GM12878 (cell line): ENCODE results near the gene DIMT1. TPM values are rescaled to one million over a fixed set of nuclear protein-coding genes. Genes with fewer than 3 reads are reported as not detected.

Experiments
- ATAC-seq: fragments of 200-7000 bp; cut with Tn5 transposase; 3 replicates; pipeline ENCODE4 v1.9.1; 2020; ENCODE audit warnings: mild to moderate bottlenecking, moderate library complexity
- BruUV-seq: library from RNA; stranded (reverse); fragments of 400-500 nt; replicated peaks from 2 replicates; lab custom pipeline; 2021; lab: Mats Ljungman, UMichigan
- CTCF ChIA-PET: fragments of 300-600 bp; sonication (Branson Sonifier 250); formaldehyde crosslinking; extraction: SDS; loops from one replicate; lab custom pipeline; 2021; ENCODE audit warnings: inconsistent platforms; lab: Yijun Ruan, JAX
- POLR2A ChIA-PET: fragments of 350-600 bp; formaldehyde crosslinking; extraction: SDS; loops from one replicate; lab custom pipeline; 2021; ENCODE audit warnings: inconsistent platforms; lab: Charles Lee
- RAD21 ChIA-PET: fragments of 300-600 bp; sonication (Branson Sonifier 250); formaldehyde crosslinking; loops from one replicate; lab custom pipeline; 2023; ENCODE audit warnings: antibody characterized with exemption; ENCODE audit not compliant: unreplicated experiment; lab: Charles Lee
- SMC1A ChIA-PET: fragments of 300-600 bp; sonication (Branson Sonifier 250); formaldehyde crosslinking; loops from one replicate; lab custom pipeline; 2023; ENCODE audit not compliant: unreplicated experiment, uncharacterized antibody; lab: Charles Lee
- DNase-seq: peaks from one replicate; pipeline ENCODE4 v3.0.0-alpha.2; 2011; ENCODE audit warnings: low read depth, low spot score
- FAIRE-seq: peaks from 3 replicates; lab custom pipeline; 2011; peaks lifted over from hg19 to GRCh38; lab: Jason Lieb, UNC
- H2AFZ ChIP-seq: 2 replicates; pipeline ENCODE4 v1.6.0; 2011; ENCODE audit warnings: low read depth, low read length, control low read depth; ENCODE audit not compliant: control insufficient read depth
- H3K27ac ChIP-seq: 2 replicates; pipeline ENCODE4 v1.5.1; 2011; ENCODE audit warnings: control low read depth; ENCODE audit not compliant: control insufficient read depth, insufficient read depth
- H3K27me3 ChIP-seq, 2 experiments: replicated peaks in 1 of 2; 2 replicates each; pipeline versions ENCODE4 v1.6.0 to v1.6.1; 2011; ENCODE audit warnings: low read length in 1 of 2; ENCODE audit not compliant: control insufficient read depth in 2 of 2, insufficient read depth in 2 of 2
- H3K36me3 ChIP-seq, 2 experiments: 2 replicates each; pipeline ENCODE4 v1.5.1; 2011; ENCODE audit warnings: low read length in 1 of 2; ENCODE audit not compliant: control insufficient read depth in 2 of 2, insufficient read depth in 2 of 2
- H3K4me1 ChIP-seq: 2 replicates; pipeline ENCODE4 v1.6.1; 2011; ENCODE audit warnings: mild to moderate bottlenecking, low read length, moderate library complexity, mixed read lengths; ENCODE audit not compliant: control insufficient read depth, insufficient read depth
- H3K4me2 ChIP-seq: 2 replicates; pipeline ENCODE4 v1.6.0; 2011; ENCODE audit warnings: control low read depth; ENCODE audit not compliant: control insufficient read depth, insufficient read depth
- H3K4me3 ChIP-seq: fragments of 200-600 bp; sonication (generic); 2 replicates; pipeline ENCODE4 v1.5.1; 2016
- H3K79me2 ChIP-seq: 2 replicates; pipeline ENCODE4 v1.6.0; 2011; ENCODE audit warnings: low read length; ENCODE audit not compliant: control insufficient read depth, insufficient read depth
- H3K9ac ChIP-seq: 2 replicates; pipeline ENCODE4 v1.8.0; 2011; ENCODE audit warnings: low read length, control low read depth, mixed read lengths; ENCODE audit not compliant: control insufficient read depth, insufficient read depth
- H3K9me3 ChIP-seq: replicated peaks from 3 replicates; pipeline ENCODE4 v1.5.1; 2011; ENCODE audit warnings: mild to moderate bottlenecking, low read length; ENCODE audit not compliant: control insufficient read depth, insufficient read depth
- H4K20me1 ChIP-seq: 2 replicates; pipeline ENCODE4 v1.6.0; 2011; ENCODE audit not compliant: control insufficient read depth, insufficient read depth
- E2F8 ChIP-seq: fragments of 450-650 bp; IDR thresholded peaks from 2 replicates; pipeline ENCODE4 v1.6.1; 2018; ENCODE audit warnings: mild to moderate bottlenecking, low read depth, moderate library complexity; ENCODE audit not compliant: partially characterized antibody
- EGR1 ChIP-seq, 2 experiments: IDR thresholded peaks; 1 replicate in 1 of 2; 2 replicates in 1 of 2; pipeline ENCODE4 v1.6.1; 2011 to 2012; ENCODE audit warnings: low read depth in 2 of 2, low read length in 2 of 2, borderline replicate concordance in 1 of 2, mild to moderate bottlenecking in 1 of 2, moderate library complexity in 1 of 2
- HDGF ChIP-seq: fragments of 450-650 bp; IDR thresholded peaks from 2 replicates; pipeline ENCODE4 v1.6.1; 2016; ENCODE audit warnings: antibody characterized with exemption
- RB1 ChIP-seq: fragments of 450-650 bp; formaldehyde crosslinking; IDR thresholded peaks from 2 replicates; pipeline ENCODE4 v1.6.1; 2017; ENCODE audit warnings: mild to moderate bottlenecking, borderline replicate concordance
- RUNX3 ChIP-seq: IDR thresholded peaks from 2 replicates; pipeline ENCODE4 v1.6.1; 2012; ENCODE audit warnings: low read length, inconsistent platforms
- ZNF24 ChIP-seq: fragments of 450-650 bp; IDR thresholded peaks from 2 replicates; pipeline ENCODE4 v1.6.1; 2017; ENCODE audit warnings: antibody characterized with exemption, mild to moderate bottlenecking
- ZSCAN29 ChIP-seq: fragments of 450-650 bp; IDR thresholded peaks from 2 replicates; pipeline ENCODE4 v1.6.1; 2017; ENCODE audit warnings: mild to moderate bottlenecking, moderate library complexity
- WGBS: methylation state at CpG from one replicate; pipeline ENCODE4 v1.1.6; 2016; ENCODE audit warnings: low lambda C conversion rate; ENCODE audit not compliant: insufficient replicate concordance, insufficient coverage; ENCODE audit errors: missing lambda C conversion rate; 5-methylcytosine and 5-hydroxymethylcytosine counted together
- in situ Hi-C: fragments of 300-500 bp; cut with MboI; formaldehyde crosslinking; loops from 9 replicates; pipeline ENCODE4 v1.14.3; 2018; ENCODE audit warnings: mixed read lengths
- intact Hi-C: fragments of 100-400 bp; cut with micrococcal nuclease; formaldehyde crosslinking; loops from one replicate; pipeline ENCODE4 v1.14.2; 2022; ENCODE audit not compliant: unreplicated experiment
- polyA plus RNA-seq, 11 experiments: library from polyadenylated mRNA; depleted of rRNA in 4 of 11; unstranded in 6 of 11; stranded (reverse) in 5 of 11; fragments of >200 nt; fragmentation: Nextera tagmentation in 4 of 11; fragmentation: Illumina TruSeq in 1 of 11; extraction: Ambion mirVana in 4 of 11; extraction: Trizol in 1 of 11; gene quantifications; 1 replicate in 1 of 11; 2 replicates in 10 of 11; pipeline versions ENCODE4 v1.2.1 to v1.2.3, GENCODE V29; 2011 to 2016; ENCODE audit warnings: inconsistent platforms in 2 of 11, missing spikeins in 2 of 11, low read depth in 1 of 11
- total RNA-seq, 4 experiments: library from RNA; depleted of rRNA in 3 of 4; stranded (reverse); fragments of >200 nt in 3 of 4; fragmentation: Illumina TruSeq in 1 of 4; extraction: Trizol in 1 of 4; gene quantifications; 2 replicates each; pipeline versions ENCODE4 v1.2.1 to v1.2.3, GENCODE V29; 2013 to 2021
- TF ChIP-seq, protein P1 (sequence below): fragments of 450-650 bp; IDR thresholded peaks from 2 replicates; pipeline ENCODE4 v1.6.1; 2017; ENCODE audit warnings: mild to moderate bottlenecking, moderate library complexity

Gene DIMT1
- total and polyA plus RNA-seq, 10 of the 15 experiments (the other 5 are each of a cell fraction or from before 2014, with no cell fraction given), result 19.0 to 66.2 (median 31.6) TPM

DNA sequence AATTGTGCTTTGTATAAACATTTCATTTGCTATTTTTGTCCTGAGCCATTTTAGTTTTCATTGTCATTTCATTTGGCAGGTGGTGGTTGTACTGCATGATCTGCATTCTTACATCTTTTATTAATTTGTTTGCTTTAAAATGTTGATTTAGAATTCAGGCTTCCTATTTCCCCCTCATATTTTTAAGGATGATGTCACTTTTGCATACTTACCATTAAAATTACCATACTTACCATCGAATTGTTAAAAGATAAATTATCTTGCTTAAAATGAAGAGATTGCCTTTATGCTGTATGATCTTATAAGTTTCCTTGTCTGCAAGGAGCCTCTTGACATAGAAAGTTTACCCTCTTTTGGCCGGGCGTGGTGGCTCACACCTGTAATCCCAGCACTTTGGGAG is 31.1 kb downstream of the DIMT1 start:
- in situ Hi-C loops, result no loop called here
- Histone ChIP-seq H3K9ac (no peak overlapping the region), H3K9me3 (no peaks in the 10 kb centered on the region), H3K4me3 (no peak overlapping the region), H3K27ac (no peak overlapping the region)
- no peak for ATAC-seq
- DNase-seq, result no peak
- FAIRE-seq, result no peak
- no TSS peak for BruUV-seq
- TF ChIP-seq E2F8 (no peak), ZNF24 (no peak), HDGF (no peak), ZSCAN29 (no peak), RB1 (no peak), RUNX3 (no peak), EGR1 (IDR thresholded peaks at IDR 0.05; ENCODE audit: borderline replicate concordance in 1 of 2, low read depth in 2 of 2, low read length in 2 of 2) (no peak)
- TF ChIP-seq, protein P1, sequence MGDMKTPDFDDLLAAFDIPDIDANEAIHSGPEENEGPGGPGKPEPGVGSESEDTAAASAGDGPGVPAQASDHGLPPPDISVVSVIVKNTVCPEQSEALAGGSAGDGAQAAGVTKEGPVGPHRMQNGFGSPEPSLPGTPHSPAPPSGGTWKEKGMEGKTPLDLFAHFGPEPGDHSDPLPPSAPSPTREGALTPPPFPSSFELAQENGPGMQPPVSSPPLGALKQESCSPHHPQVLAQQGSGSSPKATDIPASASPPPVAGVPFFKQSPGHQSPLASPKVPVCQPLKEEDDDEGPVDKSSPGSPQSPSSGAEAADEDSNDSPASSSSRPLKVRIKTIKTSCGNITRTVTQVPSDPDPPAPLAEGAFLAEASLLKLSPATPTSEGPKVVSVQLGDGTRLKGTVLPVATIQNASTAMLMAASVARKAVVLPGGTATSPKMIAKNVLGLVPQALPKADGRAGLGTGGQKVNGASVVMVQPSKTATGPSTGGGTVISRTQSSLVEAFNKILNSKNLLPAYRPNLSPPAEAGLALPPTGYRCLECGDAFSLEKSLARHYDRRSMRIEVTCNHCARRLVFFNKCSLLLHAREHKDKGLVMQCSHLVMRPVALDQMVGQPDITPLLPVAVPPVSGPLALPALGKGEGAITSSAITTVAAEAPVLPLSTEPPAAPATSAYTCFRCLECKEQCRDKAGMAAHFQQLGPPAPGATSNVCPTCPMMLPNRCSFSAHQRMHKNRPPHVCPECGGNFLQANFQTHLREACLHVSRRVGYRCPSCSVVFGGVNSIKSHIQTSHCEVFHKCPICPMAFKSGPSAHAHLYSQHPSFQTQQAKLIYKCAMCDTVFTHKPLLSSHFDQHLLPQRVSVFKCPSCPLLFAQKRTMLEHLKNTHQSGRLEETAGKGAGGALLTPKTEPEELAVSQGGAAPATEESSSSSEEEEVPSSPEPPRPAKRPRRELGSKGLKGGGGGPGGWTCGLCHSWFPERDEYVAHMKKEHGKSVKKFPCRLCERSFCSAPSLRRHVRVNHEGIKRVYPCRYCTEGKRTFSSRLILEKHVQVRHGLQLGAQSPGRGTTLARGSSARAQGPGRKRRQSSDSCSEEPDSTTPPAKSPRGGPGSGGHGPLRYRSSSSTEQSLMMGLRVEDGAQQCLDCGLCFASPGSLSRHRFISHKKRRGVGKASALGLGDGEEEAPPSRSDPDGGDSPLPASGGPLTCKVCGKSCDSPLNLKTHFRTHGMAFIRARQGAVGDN, result no peak
- TF ChIP-seq, all 136 proteins: peak for 0
- WGBS, result 98% methylated on average over 3 of the region's 3 CpGs
- ChIA-PET CTCF (no interaction called here), RAD21 (no interaction called here), SMC1A (no interaction called here), POLR2A (no interaction called here)
- H3K4me2 ChIP-seq, result no peak overlapping the region
- H4K20me1 ChIP-seq, result no peaks in the 10 kb centered on the region
- no peak overlapping the region for H2AFZ ChIP-seq
- H3K27me3 ChIP-seq, result no peaks in the 10 kb centered on the region
- H3K36me3 ChIP-seq, result peaks cover 2 to 21% of the 10 kb centered on the region in 2 experiments
- no peaks in the 10 kb centered on the region for H3K79me2 ChIP-seq
- intact Hi-C loops, result no loop called here
- H3K4me1 ChIP-seq, result no peaks in the 10 kb centered on the region
